ENCODE data around the gene PGGHG.
"Not testable (repeated sequence)": the region's sequence is repeated elsewhere in the genome, so short reads cannot be mapped to it uniquely, and the experiment has no call there.

PGGHG gene

GRCh38 chr11:297586-298405 lies 8.9 kb downstream of the PGGHG start:
- DNase-seq: no peak

- DNase-seq: no peak
These were observed 9.6 kb downstream of the PGGHG start for GRCh38 chr11:298406-299065.

GRCh38 chr11:299081-299891 lies 10.4 kb downstream of the PGGHG start, which contains the start of gene IFITM5:
IFITM5 (minus strand) TSS chr11:299526; CDS start chr11:299490, 36 bp downstream.
- DNase-seq: no peak

- DNase-seq: no peak
These were observed 11.2 kb downstream of the PGGHG start for GRCh38 chr11:299951-300735.

- DNase-seq: no peak
These were observed 14.4 kb downstream of the PGGHG start for GRCh38 chr11:303363-303762.

GRCh38 chr11:304061-304506 lies 15.2 kb downstream of the PGGHG start:
- no peak for DNase-seq

GRCh38 chr11:304915-305843 lies 16.3 kb downstream of the PGGHG start:
- DNase-seq: peak; percentile 62

GRCh38 chr11:305844-306211 lies 16.9 kb downstream of the PGGHG start:
- no peak for DNase-seq

- DNase-seq: no peak
These were observed 17.9 kb downstream of the PGGHG start for GRCh38 chr11:306645-307371.

- peak; percentile 47 for DNase-seq
These were observed 19.1 kb downstream of the PGGHG start, which contains the start of gene IFITM2 for GRCh38 chr11:307766-308708. IFITM2 (plus strand) TSS chr11:307816; CDS start chr11:308193, 377 bp downstream.

- not testable (repeated sequence) for DNase-seq
These were observed 20.1 kb downstream of the PGGHG start for GRCh38 chr11:308740-309665.

GRCh38 chr11:309979-310572 lies 21.1 kb downstream of the PGGHG start:
- DNase-seq: not testable (repeated sequence)

GRCh38 chr11:311013-311748 lies 22.3 kb downstream of the PGGHG start:
- not testable (repeated sequence) for DNase-seq

GRCh38 chr11:312092-312816 lies 23.3 kb downstream of the PGGHG start:
- no peak for DNase-seq

- DNase-seq: no peak
These were observed 24.4 kb downstream of the PGGHG start for GRCh38 chr11:313304-313786.

All from activated naive CD4-positive, alpha-beta T cell treated with Interleukin-2 at 50 U/mL for 16 hours (primary cell).